GM23248 (cell line): ENCODE results near the gene RRAGA. TPM values are rescaled to one million over a fixed set of nuclear protein-coding genes. Genes with fewer than 3 reads are reported as not detected.
A peak's percentile ranks its signal among the peaks of the same experiment; 100 is the strongest.

Experiments
- DNase-seq: peaks from one replicate; pipeline ENCODE4 v3.0.0-alpha.2; 2015
- H2AFZ ChIP-seq: fragments of 200-600 bp; sonication (generic); 2 replicates; pipeline ENCODE4 v1.6.1; 2016; ENCODE audit warnings: antibody characterized with exemption
- H3F3A ChIP-seq: fragments of 200-600 bp; sonication (generic); 2 replicates; pipeline ENCODE4 v1.6.1; 2016; ENCODE audit warnings: mild to moderate bottlenecking, antibody characterized with exemption, mixed run types; ENCODE audit not compliant: insufficient read depth
- H3K27ac ChIP-seq: fragments of 200-600 bp; sonication (generic); 2 replicates; pipeline ENCODE4 v1.5.1; 2016; ENCODE audit warnings: mild to moderate bottlenecking
- H3K27me3 ChIP-seq: fragments of 200-600 bp; sonication (generic); replicated peaks from 2 replicates; pipeline ENCODE4 v1.6.1; 2016; ENCODE audit warnings: mild to moderate bottlenecking; ENCODE audit not compliant: insufficient read depth
- H3K36me3 ChIP-seq: fragments of 200-600 bp; sonication (generic); 2 replicates; pipeline ENCODE4 v1.6.1; 2016; ENCODE audit warnings: low read depth, mild to moderate bottlenecking
- H3K4me1 ChIP-seq: fragments of 200-600 bp; sonication (generic); 2 replicates; pipeline ENCODE4 v1.6.1; 2016; ENCODE audit warnings: mild to moderate bottlenecking; ENCODE audit not compliant: insufficient read depth
- H3K4me2 ChIP-seq: fragments of 200-600 bp; sonication (generic); one replicate; pipeline ENCODE4 v1.6.1; 2016; ENCODE audit warnings: mild to moderate bottlenecking; ENCODE audit not compliant: unreplicated experiment
- H3K4me3 ChIP-seq: fragments of 200-600 bp; sonication (generic); 2 replicates; pipeline ENCODE4 v1.5.1; 2016; ENCODE audit warnings: mild to moderate bottlenecking
- H3K79me2 ChIP-seq: fragments of 200-600 bp; sonication (generic); 2 replicates; pipeline ENCODE4 v1.6.1; 2016; ENCODE audit warnings: mild to moderate bottlenecking; ENCODE audit not compliant: insufficient read depth
- H3K9ac ChIP-seq: fragments of 200-600 bp; sonication (generic); 2 replicates; pipeline ENCODE4 v1.6.1; 2016; ENCODE audit warnings: mild to moderate bottlenecking
- H3K9me2 ChIP-seq: fragments of 200-600 bp; sonication (generic); 2 replicates; pipeline ENCODE4 v1.6.1; 2016; ENCODE audit warnings: mixed run types, mild to moderate bottlenecking, moderate library complexity; ENCODE audit not compliant: insufficient read depth
- H3K9me3 ChIP-seq: fragments of 200-600 bp; sonication (generic); one replicate; pipeline ENCODE4 v1.6.1; 2017; ENCODE audit warnings: low read depth
- H4K20me1 ChIP-seq: fragments of 200-600 bp; sonication (generic); 2 replicates; pipeline ENCODE4 v1.6.0; 2016; ENCODE audit not compliant: insufficient read depth
- EZH2 ChIP-seq: fragments of 200-600 bp; sonication (generic); IDR thresholded peaks from 2 replicates; pipeline ENCODE4 v1.6.1; 2018; ENCODE audit warnings: antibody characterized with exemption, mild to moderate bottlenecking; ENCODE audit not compliant: insufficient read depth, poor library complexity, severe bottlenecking
- EZH2phosphoT487 ChIP-seq: fragments of 200-600 bp; sonication (generic); IDR thresholded peaks from 2 replicates; pipeline ENCODE4 v1.6.1; 2018; ENCODE audit warnings: antibody characterized with exemption, moderate library complexity, mild to moderate bottlenecking, low read depth; ENCODE audit not compliant: insufficient read depth
- WGBS, 2 experiments: methylation state at CpG; one replicate each; pipeline ENCODE4 v1.1.6; 2015 to 2017; ENCODE audit warnings: low lambda C conversion rate in 2 of 2, low coverage in 1 of 2; ENCODE audit errors: missing lambda C conversion rate in 2 of 2; 5-methylcytosine and 5-hydroxymethylcytosine counted together
- in situ Hi-C: fragments of 300-500 bp; cut with MboI; formaldehyde crosslinking; loops from 2 replicates; pipeline ENCODE4 v1.15.0; 2020
- polyA plus RNA-seq: library from polyadenylated mRNA; unstranded; fragments of >200 nt; fragmentation: Nextera tagmentation; extraction: Ambion mirVana; gene quantifications from 2 replicates; pipeline ENCODE4 v1.2.1, GENCODE V29; 2016
- total RNA-seq: library from RNA; depleted of rRNA; stranded (reverse); fragments of >200 nt; shearing (Covaris generic); gene quantifications from 2 replicates; pipeline ENCODE4 v1.2.3, GENCODE V29; 2014

The RRAGA gene
- total and polyA plus RNA-seq, 2 experiments from 2014 or later, result 53.3 to 217 TPM

GRCh38 chr9:19032406-19032805 lies 16.8 kb upstream of the RRAGA start:
- H3K4me2 ChIP-seq, result no peak overlapping the region
- H4K20me1 ChIP-seq, result no peaks in the 10 kb centered on the region
- peaks cover 4% of the 10 kb centered on the region; the same call in 1 of the 2 replicates for H3K4me1 ChIP-seq
- whole genome bisulfite sequencing, 2 experiments, result 85 to 86% methylated on average over 14 of the region's 14 CpGs
- H3F3A ChIP-seq, result no peaks in the 10 kb centered on the region
- H3K27ac ChIP-seq, result no peak overlapping the region
- H3K9me2 ChIP-seq, result no peaks in the 10 kb centered on the region
- H3K9me3 ChIP-seq, result no peaks in the 10 kb centered on the region
- no peaks in the 10 kb centered on the region for H3K79me2 ChIP-seq
- TF ChIP-seq EZH2 (no peak), EZH2phosphoT487 (no peak)
- no peaks in the 10 kb centered on the region for H3K27me3 ChIP-seq
- no peak overlapping the region for H3K9ac ChIP-seq
- H2AFZ ChIP-seq, result no peak overlapping the region
- in situ Hi-C loops, result loop anchor here (25.0 kb wide), 1 partner anchor 1495 kb away; no protein-coding TSS in a partner anchor
- no peak overlapping the region for H3K4me3 ChIP-seq
- H3K36me3 ChIP-seq, result no peaks in the 10 kb centered on the region
- no peak for DNase-seq

DNA sequence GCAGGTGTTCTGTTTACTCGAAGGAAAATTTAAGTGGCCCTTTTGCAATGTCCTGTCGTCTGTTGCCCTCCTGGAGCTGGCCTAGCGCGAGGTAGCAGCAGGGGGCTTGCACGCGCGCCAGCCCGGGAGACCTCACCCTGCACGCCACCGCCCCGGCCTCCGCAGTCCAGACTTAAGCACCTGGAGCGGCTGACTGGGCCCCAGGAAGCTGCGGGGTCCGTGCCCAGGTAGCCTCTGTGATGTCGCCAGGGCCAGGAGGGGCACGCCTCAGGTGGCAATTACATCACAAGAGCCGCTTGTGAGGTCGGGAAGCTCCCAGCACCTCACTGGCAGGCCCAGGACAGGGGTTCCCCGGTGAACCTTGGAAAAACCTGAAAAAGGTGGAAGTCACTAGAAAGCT lies 16.2 kb upstream of the RRAGA start, which contains the start of gene SAXO1:
SAXO1 (minus strand) TSS at position 195 of the 400 bp plus-strand sequence. CDS start 301 bp downstream, outside the sequence.
- TF ChIP-seq EZH2, result no peak
- TF ChIP-seq EZH2phosphoT487, result no peak
- no peak within 1 kb of the TSS for H3K4me3 ChIP-seq
- H3K4me1 ChIP-seq, result peaks cover 4% of the 10 kb centered on the region; the same call in 1 of the 2 replicates
- H4K20me1 ChIP-seq, result no peaks in the 10 kb centered on the region
- no peak within 1 kb of the TSS for H2AFZ ChIP-seq
- no peaks in the 10 kb centered on the region for H3K27me3 ChIP-seq
- H3K36me3 ChIP-seq, result no peaks in the 10 kb centered on the region
- H3K4me2 ChIP-seq, result no peak within 1 kb of the TSS
- no peaks in the 10 kb centered on the region for H3F3A ChIP-seq
- DNase-seq, result no peak
- no peak within 1 kb of the TSS for H3K9ac ChIP-seq
- in situ Hi-C loops, result loop anchor here (25.0 kb wide), 1 partner anchor 1496 kb away; no protein-coding TSS in a partner anchor
- WGBS, 2 experiments, result 77 to 80% methylated on average over 20 of the region's 20 CpGs
- no peaks in the 10 kb centered on the region for H3K79me2 ChIP-seq
- H3K9me3 ChIP-seq, result no peaks in the 10 kb centered on the region
- H3K27ac ChIP-seq, result no peak within 1 kb of the TSS
- H3K9me2 ChIP-seq, result no peaks in the 10 kb centered on the region

DNA sequence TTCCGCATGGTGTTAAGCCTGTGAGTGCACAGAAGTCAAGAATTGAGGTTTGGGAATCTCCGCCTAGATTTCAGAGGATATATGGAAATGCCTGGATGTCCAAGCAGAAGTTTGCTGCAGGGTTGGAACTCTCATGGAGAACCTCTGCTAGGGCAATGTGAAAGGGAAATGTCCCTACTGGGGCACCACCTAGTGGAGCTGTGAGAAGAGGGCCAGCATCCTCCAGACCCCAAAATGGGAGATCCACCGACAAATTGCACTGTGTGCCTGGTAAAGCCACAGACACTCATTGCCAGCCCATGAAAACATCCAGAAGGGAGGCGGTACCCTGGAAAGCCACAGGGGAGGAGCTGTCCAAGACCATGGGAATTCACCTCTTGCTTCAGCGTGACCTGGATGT lies 12.6 kb upstream of the RRAGA start:
- Histone ChIP-seq H3K36me3 (no peaks in the 10 kb centered on the region), H3K9me2 (no peaks in the 10 kb centered on the region), H3K4me1 (no peaks in the 10 kb centered on the region), H4K20me1 (no peaks in the 10 kb centered on the region), H3K79me2 (no peaks in the 10 kb centered on the region), H2AFZ (no peak overlapping the region), H3K9ac (no peak overlapping the region), H3F3A (no peaks in the 10 kb centered on the region), H3K4me2 (no peak overlapping the region), H3K27ac (no peak overlapping the region), H3K4me3 (no peak overlapping the region), H3K9me3 (no peaks in the 10 kb centered on the region), H3K27me3 (no peaks in the 10 kb centered on the region)
- DNase-seq, result no peak
- TF ChIP-seq EZH2, result no peak
- TF ChIP-seq EZH2phosphoT487, result no peak
- WGBS, 2 experiments, result 95% methylated on average over 5 of the region's 5 CpGs
- in situ Hi-C loops, result loop anchor here (25.0 kb wide), 1 partner anchor 1499 kb away; no protein-coding TSS in a partner anchor

DNA sequence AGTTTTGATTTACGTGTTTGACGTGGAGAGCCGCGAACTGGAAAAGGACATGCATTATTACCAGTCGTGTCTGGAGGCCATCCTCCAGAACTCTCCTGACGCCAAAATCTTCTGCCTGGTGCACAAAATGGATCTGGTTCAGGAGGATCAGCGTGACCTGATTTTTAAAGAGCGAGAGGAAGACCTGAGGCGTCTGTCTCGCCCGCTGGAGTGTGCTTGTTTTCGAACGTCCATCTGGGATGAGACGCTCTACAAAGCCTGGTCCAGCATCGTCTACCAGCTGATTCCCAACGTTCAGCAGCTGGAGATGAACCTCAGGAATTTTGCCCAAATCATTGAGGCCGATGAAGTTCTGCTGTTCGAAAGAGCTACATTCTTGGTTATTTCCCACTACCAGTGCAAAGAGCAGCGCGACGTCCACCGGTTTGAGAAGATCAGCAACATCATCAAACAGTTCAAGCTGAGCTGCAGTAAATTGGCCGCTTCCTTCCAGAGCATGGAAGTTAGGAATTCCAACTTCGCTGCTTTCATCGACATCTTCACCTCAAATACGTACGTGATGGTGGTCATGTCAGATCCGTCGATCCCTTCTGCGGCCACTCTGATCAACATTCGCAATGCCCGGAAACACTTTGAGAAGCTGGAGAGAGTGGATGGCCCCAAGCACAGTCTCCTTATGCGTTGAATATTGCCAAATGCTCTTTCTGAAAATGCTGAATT lies 850 bp downstream of the RRAGA start:
- Histone ChIP-seq H2AFZ (peak overlapping the region; percentile 95), H3K4me3 (peak overlapping the region; percentile 89), H3K27me3 (no peaks in the 10 kb centered on the region), H3F3A (peaks cover 60% of the 10 kb centered on the region), H3K4me2 (peak overlapping the region; percentile 98), H3K27ac (peak overlapping the region; percentile 94), H3K4me1 (peaks cover 30% of the 10 kb centered on the region), H3K9me2 (no peaks in the 10 kb centered on the region), H3K36me3 (no peaks in the 10 kb centered on the region), H3K9me3 (no peaks in the 10 kb centered on the region), H3K9ac (peak overlapping the region; percentile 96), H4K20me1 (0 out of 2 replicates have a peak, but pooled peaks cover 11% of the 10 kb centered on the region), H3K79me2 (peaks cover 42% of the 10 kb centered on the region)
- DNase-seq, result peak; percentile 66
- TF ChIP-seq EZH2phosphoT487 (no peak), EZH2 (no peak)
- 2 to 4% methylated on average over 33 of the region's 33 CpGs for WGBS, 2 experiments
- in situ Hi-C loops, result loop anchor here (25.0 kb wide), 1 partner anchor 1513 kb away; no protein-coding TSS in a partner anchor
